ENCODE results near the gene COL5A3. TPM values are rescaled to one million over a fixed set of nuclear protein-coding genes. Genes with fewer than 3 reads are reported as not detected.

Gene COL5A3
- total RNA-seq, 2 experiments from 2014 or later, result 0.13 to 0.18 TPM

DNA sequence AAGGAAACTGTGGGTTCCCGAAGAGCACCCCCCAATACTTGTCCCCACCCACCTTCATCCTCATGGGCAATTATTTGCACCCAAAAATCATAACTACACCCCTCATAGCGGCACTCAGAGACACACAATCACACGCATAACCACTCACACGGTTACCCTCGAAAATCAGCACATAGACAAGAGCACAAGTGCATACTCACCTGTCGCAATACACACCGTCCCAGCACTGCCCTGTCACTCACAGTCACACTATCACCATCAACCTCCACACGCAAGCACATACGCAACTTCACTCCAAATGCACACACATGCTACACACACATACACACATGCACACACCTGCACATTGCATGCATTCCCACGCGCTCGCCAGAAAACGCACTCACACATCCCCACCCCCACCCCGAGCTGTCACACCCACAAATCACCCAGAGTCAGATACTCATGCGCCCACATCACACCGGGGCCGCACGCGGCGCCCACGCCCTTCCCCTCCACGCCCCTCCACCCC lies 535 bp downstream of the COL5A3 start:
- peaks cover 14% of the 10 kb centered on the region for H3K4me1 Mint-ChIP-seq (ENCODE audit: low read depth)
- H3K27me3 Mint-ChIP-seq (ENCODE audit: low read depth), result peaks cover 35% of the 10 kb centered on the region
- DNase-seq (no peak), ATAC-seq (no peak)
- no peaks in the 10 kb centered on the region for H3K9me3 Mint-ChIP-seq (ENCODE audit: insufficient read depth)
- H3K36me3 Mint-ChIP-seq (ENCODE audit: low read depth), result no peaks in the 10 kb centered on the region
- H3K4me3 Mint-ChIP-seq, result no peak overlapping the region
- ChIA-PET POLR2A (no interaction called here), CTCF (interaction anchor here (1.8 kb wide), 1 partner anchor 9 kb away, joined by 10 read pairs; no protein-coding TSS in a partner anchor)
- no peak overlapping the region for H3K27ac Mint-ChIP-seq

GRCh38 chr19:10008184-10008765 lies 2.0 kb downstream of the COL5A3 start:
- ChIA-PET CTCF (interaction anchor here (1.5 kb wide), 1 partner anchor 19 kb away, joined by 4 read pairs; no protein-coding TSS in a partner anchor), POLR2A (no interaction called here)
- DNase-seq, result no peak
- H3K36me3 Mint-ChIP-seq (ENCODE audit: low read depth), result no peaks in the 10 kb centered on the region
- H3K27ac Mint-ChIP-seq, result no peak overlapping the region
- no peak overlapping the region for H3K4me3 Mint-ChIP-seq
- H3K4me1 Mint-ChIP-seq (ENCODE audit: low read depth), result peaks cover 22% of the 10 kb centered on the region
- ATAC-seq, result no peak
- no peaks in the 10 kb centered on the region for H3K9me3 Mint-ChIP-seq (ENCODE audit: insufficient read depth)
- H3K27me3 Mint-ChIP-seq (ENCODE audit: low read depth), result peaks cover 36% of the 10 kb centered on the region

DNA sequence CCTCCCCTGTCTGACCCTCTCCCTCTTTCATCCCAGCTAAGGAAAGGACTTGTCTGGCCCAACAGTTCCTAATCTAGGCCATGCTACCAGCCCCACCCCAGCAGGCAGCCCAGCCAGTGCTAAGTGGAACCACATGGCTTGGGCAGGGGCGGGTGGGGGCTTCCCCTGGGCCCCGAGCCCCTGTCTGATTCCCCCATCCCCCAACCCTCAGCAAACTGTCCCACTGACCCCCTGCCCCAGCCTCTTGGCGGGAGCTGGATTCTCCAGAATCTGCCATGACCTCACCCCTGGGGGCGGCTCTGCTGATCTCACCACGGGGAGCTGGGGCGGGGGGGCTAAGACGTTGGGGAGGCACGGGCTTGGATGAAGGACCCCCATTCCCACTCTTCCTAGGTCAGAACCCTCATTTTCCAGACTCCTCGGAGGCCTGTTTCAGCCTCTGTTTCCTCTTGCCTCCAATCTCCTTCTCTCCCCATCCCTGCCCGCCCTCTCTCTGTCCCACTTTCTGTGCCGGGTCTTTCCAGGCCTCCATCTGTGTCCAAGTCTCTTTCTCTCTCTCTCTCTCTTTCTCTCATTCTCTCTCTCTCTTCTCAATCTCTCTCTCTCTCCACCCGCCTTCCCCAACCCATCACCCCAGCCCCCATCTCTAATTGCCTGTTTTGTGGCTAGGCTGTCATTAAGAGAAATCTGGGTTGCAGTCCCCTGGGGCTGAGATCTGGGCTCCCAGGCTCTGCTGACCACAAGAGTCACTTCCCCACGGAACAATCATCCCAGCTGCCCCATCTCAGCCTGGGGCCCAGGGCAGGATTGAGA lies 2.7 kb downstream of the COL5A3 start:
- Mint-ChIP-seq H3K27ac (no peak overlapping the region), H3K27me3 (ENCODE audit: low read depth) (peaks cover 33% of the 10 kb centered on the region)
- CTCF ChIA-PET, result interaction anchor here (1.5 kb wide), 1 partner anchor 20 kb away, joined by 4 read pairs; no protein-coding TSS in a partner anchor

DNA sequence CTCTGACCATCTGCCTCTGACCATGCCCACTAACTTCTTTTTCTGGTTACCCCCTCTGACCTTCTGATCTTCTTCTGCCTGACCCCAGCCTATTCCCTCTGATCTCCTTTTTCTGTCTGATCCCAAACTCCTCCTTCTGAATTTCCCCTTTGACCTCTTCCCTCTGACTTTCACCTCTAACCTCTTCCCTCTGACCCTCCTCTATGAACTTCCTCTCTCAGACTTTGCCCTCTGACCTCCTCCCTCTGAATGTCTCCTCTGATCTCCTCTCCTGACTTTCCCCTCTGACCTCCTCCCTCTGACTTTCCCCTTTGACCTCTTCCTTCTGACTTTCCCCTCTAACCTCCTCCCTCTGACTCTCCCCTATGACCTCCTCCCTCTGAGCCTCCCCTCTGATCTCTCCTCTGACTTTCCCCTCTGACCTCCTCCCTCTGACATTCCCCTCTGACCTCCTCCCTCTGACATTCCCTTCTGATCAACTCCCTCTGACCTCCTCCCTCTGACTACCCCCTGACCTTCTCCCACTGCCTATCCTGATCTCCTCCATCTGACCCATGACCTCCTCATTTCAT lies 3.5 kb downstream of the COL5A3 start:
- ChIA-PET POLR2A (no interaction called here), CTCF (no interaction called here)
- no peak overlapping the region for H3K27ac Mint-ChIP-seq

More for the DNA sequence above, 2.7 kb downstream of the COL5A3 start:
- no peak overlapping the region for H3K4me3 Mint-ChIP-seq
- H3K4me1 Mint-ChIP-seq (ENCODE audit: low read depth), result peaks cover 22% of the 10 kb centered on the region
- DNase-seq, result no peak
- no peaks in the 10 kb centered on the region for H3K36me3 Mint-ChIP-seq (ENCODE audit: low read depth)
- H3K9me3 Mint-ChIP-seq (ENCODE audit: insufficient read depth), result no peaks in the 10 kb centered on the region
- ATAC-seq, result no peak
- POLR2A ChIA-PET, result no interaction called here

DNA sequence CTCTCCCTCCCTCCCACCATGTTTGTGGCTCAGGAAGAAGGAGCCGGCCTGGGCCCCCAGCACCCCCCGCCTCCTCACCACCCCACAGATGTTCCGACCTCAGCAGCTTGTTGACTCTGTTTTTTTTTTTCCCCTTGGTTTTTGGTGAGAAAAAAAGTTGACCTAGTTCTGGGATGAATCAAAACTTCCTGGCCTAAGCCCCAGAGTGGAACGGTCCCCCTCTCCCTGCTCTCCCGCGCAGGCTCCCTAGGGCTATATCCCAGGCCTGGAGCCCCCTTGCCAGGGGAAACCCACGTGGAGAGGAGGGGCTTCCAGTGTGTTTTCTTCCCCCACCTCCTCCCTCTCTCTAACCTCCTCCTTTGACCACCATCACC lies 4.0 kb downstream of the COL5A3 start:
- H3K4me1 Mint-ChIP-seq (ENCODE audit: low read depth), result peaks cover 22% of the 10 kb centered on the region
- ChIA-PET CTCF (no interaction called here), POLR2A (no interaction called here)
- no peaks in the 10 kb centered on the region for H3K36me3 Mint-ChIP-seq (ENCODE audit: low read depth)
- no peak overlapping the region for H3K4me3 Mint-ChIP-seq
- peaks cover 29% of the 10 kb centered on the region for H3K27me3 Mint-ChIP-seq (ENCODE audit: low read depth)
- DNase-seq (no peak), ATAC-seq (no peak)
- no peak overlapping the region for H3K27ac Mint-ChIP-seq
- H3K9me3 Mint-ChIP-seq (ENCODE audit: insufficient read depth), result no peaks in the 10 kb centered on the region

More for the DNA sequence above, 3.5 kb downstream of the COL5A3 start:
- H3K36me3 Mint-ChIP-seq (ENCODE audit: low read depth), result no peaks in the 10 kb centered on the region
- H3K4me1 Mint-ChIP-seq (ENCODE audit: low read depth), result peaks cover 22% of the 10 kb centered on the region
- DNase-seq (no peak), ATAC-seq (no peak)
- H3K4me3 Mint-ChIP-seq, result no peak overlapping the region
- H3K27me3 Mint-ChIP-seq (ENCODE audit: low read depth), result peaks cover 30% of the 10 kb centered on the region
- H3K9me3 Mint-ChIP-seq (ENCODE audit: insufficient read depth), result no peaks in the 10 kb centered on the region

- DNase-seq (no peak), ATAC-seq (no peak)
- Mint-ChIP-seq H3K4me3 (no peak overlapping the region), H3K4me1 (ENCODE audit: low read depth) (peaks cover 22% of the 10 kb centered on the region), H3K27ac (no peak overlapping the region), H3K27me3 (ENCODE audit: low read depth) (peaks cover 25% of the 10 kb centered on the region), H3K36me3 (ENCODE audit: low read depth) (no peaks in the 10 kb centered on the region), H3K9me3 (ENCODE audit: insufficient read depth) (no peaks in the 10 kb centered on the region)
- CTCF ChIA-PET, result interaction anchor here (1.7 kb wide), 1 partner anchor 21 kb away, joined by 6 read pairs; no protein-coding TSS in a partner anchor
- POLR2A ChIA-PET, result no interaction called here
Measured at GRCh38 chr19:10005632-10006334, 4.5 kb downstream of the COL5A3 start.

DNA sequence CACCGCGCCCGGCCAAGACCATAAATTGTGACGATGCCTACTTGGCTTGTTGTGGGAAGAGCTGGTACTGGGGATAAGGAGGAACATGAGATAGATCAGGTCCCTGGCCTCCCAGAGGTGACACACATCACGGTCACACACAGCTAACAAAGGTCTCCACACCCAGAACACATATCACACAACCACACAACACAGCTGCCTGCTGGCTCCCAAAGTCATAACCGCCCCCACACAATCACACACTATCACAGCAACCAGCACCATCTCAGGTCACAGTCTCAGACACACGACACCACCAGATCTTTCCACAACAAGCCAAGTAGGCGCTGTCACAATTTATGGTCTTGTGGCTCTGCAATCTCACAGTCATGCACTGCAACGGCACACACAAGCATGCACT lies 5.7 kb downstream of the COL5A3 start:
- Mint-ChIP-seq H3K4me1 (ENCODE audit: low read depth) (peaks cover 22% of the 10 kb centered on the region), H3K36me3 (ENCODE audit: low read depth) (no peaks in the 10 kb centered on the region), H3K4me3 (no peak overlapping the region), H3K27me3 (ENCODE audit: low read depth) (peaks cover 22% of the 10 kb centered on the region), H3K9me3 (ENCODE audit: insufficient read depth) (no peaks in the 10 kb centered on the region), H3K27ac (no peak overlapping the region)
- DNase-seq, result no peak
- CTCF ChIA-PET, result interaction anchor here (1.7 kb wide), 1 partner anchor 23 kb away, joined by 6 read pairs; no protein-coding TSS in a partner anchor
- ATAC-seq, result no peak
- POLR2A ChIA-PET, result no interaction called here

DNA sequence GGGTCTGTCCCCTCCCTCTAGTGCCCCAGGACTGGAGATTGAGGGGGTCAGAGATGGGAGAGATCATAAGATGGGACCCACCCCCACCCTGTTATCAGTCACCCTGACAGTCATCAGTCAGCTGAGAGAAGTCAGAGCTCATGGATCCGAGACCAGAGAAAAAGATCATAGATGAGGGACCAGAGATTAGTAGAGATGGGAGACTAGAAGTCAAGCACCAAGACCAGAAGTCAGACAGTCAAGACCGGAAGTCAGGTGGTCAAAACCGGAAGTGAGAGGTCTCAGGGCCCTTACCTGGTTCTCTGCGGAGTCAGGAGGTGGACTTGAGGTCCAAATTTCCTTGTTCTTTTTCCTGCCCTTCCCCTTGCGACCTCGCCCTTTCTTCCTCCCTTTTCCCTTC lies 7.0 kb downstream of the COL5A3 start:
- Mint-ChIP-seq H3K36me3 (ENCODE audit: low read depth) (no peaks in the 10 kb centered on the region), H3K27me3 (ENCODE audit: low read depth) (peaks cover 14% of the 10 kb centered on the region), H3K27ac (no peak overlapping the region), H3K9me3 (ENCODE audit: insufficient read depth) (no peaks in the 10 kb centered on the region), H3K4me1 (ENCODE audit: low read depth) (peaks cover 19% of the 10 kb centered on the region), H3K4me3 (no peak overlapping the region)
- DNase-seq, result no peak
- no peak for ATAC-seq
- ChIA-PET POLR2A (no interaction called here), CTCF (no interaction called here)

DNA sequence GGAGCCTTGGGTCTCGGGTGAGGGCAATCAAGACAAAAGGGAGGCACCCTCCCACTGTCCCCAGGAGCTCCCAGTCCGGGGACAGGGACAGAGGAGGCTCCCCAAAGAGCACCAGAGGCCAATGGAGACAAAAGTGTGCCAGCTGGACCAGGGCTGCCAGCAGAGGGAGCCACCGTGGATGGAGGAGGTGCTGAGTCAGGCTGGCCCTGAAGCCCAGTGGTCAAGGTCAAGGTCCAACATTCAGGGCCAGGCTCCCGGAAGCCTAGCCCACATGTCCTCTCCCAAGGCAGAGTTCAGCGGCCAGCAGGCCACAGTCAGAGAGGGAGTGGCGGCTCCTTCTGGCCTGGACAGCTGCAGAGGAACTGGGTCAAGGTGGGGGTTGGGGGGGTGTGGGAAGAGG lies 8.4 kb downstream of the COL5A3 start:
- ATAC-seq (no peak), DNase-seq (no peak)
- H3K27me3 Mint-ChIP-seq (ENCODE audit: low read depth), result peaks cover 11% of the 10 kb centered on the region
- H3K4me3 Mint-ChIP-seq, result no peak overlapping the region
- no peaks in the 10 kb centered on the region for H3K36me3 Mint-ChIP-seq (ENCODE audit: low read depth)
- ChIA-PET POLR2A (no interaction called here), CTCF (interaction anchor here (0.6 to 3.4 kb wide), 5 partner anchors 18 to 79 kb away, joined by 3 to 29 read pairs (median 7); no protein-coding TSS in a partner anchor)
- H3K9me3 Mint-ChIP-seq (ENCODE audit: insufficient read depth), result no peaks in the 10 kb centered on the region
- H3K27ac Mint-ChIP-seq, result no peak overlapping the region
- H3K4me1 Mint-ChIP-seq (ENCODE audit: low read depth), result peaks cover 18% of the 10 kb centered on the region

GRCh38 chr19:10000171-10000826 lies 10.0 kb downstream of the COL5A3 start:
- Mint-ChIP-seq H3K4me1 (ENCODE audit: low read depth) (peaks cover 11% of the 10 kb centered on the region), H3K36me3 (ENCODE audit: low read depth) (no peaks in the 10 kb centered on the region), H3K4me3 (no peak overlapping the region), H3K27me3 (ENCODE audit: low read depth) (peaks cover 7% of the 10 kb centered on the region), H3K27ac (no peak overlapping the region), H3K9me3 (ENCODE audit: insufficient read depth) (no peaks in the 10 kb centered on the region)
- ATAC-seq (peak; percentile 60), DNase-seq (peak; percentile 73)
- ChIA-PET POLR2A (no interaction called here), CTCF (interaction anchor here (0.7 to 3.4 kb wide), 17 partner anchors 9 to 364 kb away, joined by 3 to 29 read pairs (median 3); partner anchors contain the start of gene COL5A3)

DNA sequence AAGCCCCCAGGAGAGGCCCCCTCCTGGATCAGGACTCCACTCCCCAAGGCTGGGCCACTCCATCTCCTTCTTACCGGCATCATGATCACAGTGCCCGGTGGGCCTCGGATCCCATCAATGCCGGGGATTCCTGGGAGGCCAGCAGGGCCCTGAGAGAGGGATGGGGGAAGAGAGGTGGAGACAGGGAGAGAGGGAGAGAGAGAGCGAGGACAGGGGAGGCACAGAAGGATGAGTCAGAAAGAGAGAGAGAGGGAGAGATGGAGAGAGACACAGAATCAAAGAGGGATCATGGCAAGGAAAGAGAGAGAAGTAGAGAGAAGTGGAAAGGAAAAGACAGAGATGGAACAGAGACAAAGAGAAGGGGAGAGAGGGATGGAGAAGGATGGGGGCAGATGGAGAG lies 13.8 kb downstream of the COL5A3 start:
- CTCF ChIA-PET, result no interaction called here
- ATAC-seq, result no peak

More for the DNA sequence above, 13.8 kb downstream of the COL5A3 start:
- DNase-seq, result no peak
- H3K9me3 Mint-ChIP-seq (ENCODE audit: insufficient read depth), result no peaks in the 10 kb centered on the region
- H3K36me3 Mint-ChIP-seq (ENCODE audit: low read depth), result no peaks in the 10 kb centered on the region
- POLR2A ChIA-PET, result no interaction called here
- H3K27me3 Mint-ChIP-seq (ENCODE audit: low read depth), result peaks cover 4% of the 10 kb centered on the region
- no peak overlapping the region for H3K27ac Mint-ChIP-seq
- H3K4me1 Mint-ChIP-seq (ENCODE audit: low read depth), result peaks cover 3% of the 10 kb centered on the region
- no peak overlapping the region for H3K4me3 Mint-ChIP-seq

Data from activated CD8-positive, alpha-beta T cell treated with anti-CD3 and anti-CD28 coated beads, Interleukin-2, amount 10 ng/mL, durations not matched to agents 7 days and 5 days (primary cell).